Fibroblast of skin of left quadriceps (primary cell): ENCODE data around the gene GJB2.

ENCODE experiments used
- DNase-seq, 2 experiments: peaks; one replicate each; pipeline ENCODE4 v3.0.0-alpha.2; 2013; ENCODE audit warnings: low read depth in 2 of 2

The GJB2 gene

GRCh38 chr13:20192158-20192835, 441 bp downstream of the GJB2 start:
- no peak for DNase-seq

GRCh38 chr13:20191311-20192157, 1.2 kb downstream of the GJB2 start:
- no peak for DNase-seq

- DNase-seq = peak; percentile 51 to 55
These were observed 2.0 kb downstream of the GJB2 start for GRCh38 chr13:20190481-20191310.

GRCh38 chr13:20190076-20190475, 2.7 kb downstream of the GJB2 start:
- no peak for DNase-seq

- DNase-seq = no peak
These were observed 3.8 kb downstream of the GJB2 start for GRCh38 chr13:20188667-20189553.

- DNase-seq = no peak
These were observed 6.0 kb downstream of the GJB2 start for GRCh38 chr13:20186771-20187170.

GRCh38 chr13:20185366-20186056, 7.2 kb downstream of the GJB2 start:
- no peak for DNase-seq

- DNase-seq = peak; percentile 44 to 59
These were observed 10.4 kb downstream of the GJB2 start for GRCh38 chr13:20182231-20182846.

- DNase-seq = no peak
These were observed 11.6 kb downstream of the GJB2 start for GRCh38 chr13:20181188-20181587.

- no peak for DNase-seq
These were observed 14.6 kb downstream of the GJB2 start for GRCh38 chr13:20178156-20178555.

GRCh38 chr13:20177049-20177831, 15.5 kb downstream of the GJB2 start:
- no peak for DNase-seq

GRCh38 chr13:20175907-20176652, 16.7 kb downstream of the GJB2 start:
- no peak for DNase-seq

GRCh38 chr13:20175406-20175794, 17.3 kb downstream of the GJB2 start:
- DNase-seq = no peak

GRCh38 chr13:20174656-20175405, 17.9 kb downstream of the GJB2 start:
- peak; percentile 51 to 53 for DNase-seq

- DNase-seq = no peak
These were observed 19.5 kb downstream of the GJB2 start for GRCh38 chr13:20173116-20173746.

- no peak for DNase-seq
These were observed 21.4 kb downstream of the GJB2 start for GRCh38 chr13:20171364-20171763.

- no peak for DNase-seq
These were observed 21.8 kb downstream of the GJB2 start for GRCh38 chr13:20170921-20171320.
